ENCODE results near the gene SLC6A11. TPM values are rescaled to one million over a fixed set of nuclear protein-coding genes. Genes with fewer than 3 reads are reported as not detected.

SLC6A11 gene
- total and polyA plus RNA-seq, 2 of the 8 experiments (the other 6 are each of a cell fraction or from before 2014, with no cell fraction given): 0.78 to 1.5 TPM

DNA sequence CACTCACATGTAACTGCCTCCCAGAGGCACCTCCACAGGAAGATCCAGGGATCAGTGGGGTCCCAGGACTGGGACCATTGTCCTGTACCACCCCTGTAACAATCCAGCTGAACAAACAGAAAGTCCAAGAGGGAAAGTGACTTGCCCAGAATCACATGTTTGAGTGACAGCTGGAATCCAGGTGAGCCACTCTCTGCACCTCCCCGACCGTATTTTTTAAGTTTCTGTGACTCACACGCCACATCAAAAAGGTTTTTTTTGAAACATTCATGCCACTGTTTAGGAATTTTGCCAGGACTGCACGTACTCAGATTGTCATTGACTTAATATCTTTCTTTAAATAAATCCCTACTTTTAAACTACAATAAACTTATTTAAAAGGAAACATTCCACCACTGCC is 166.8 kb downstream of the SLC6A11 start:
- H3K79me2 ChIP-seq (ENCODE audit: control insufficient read depth in 1 of 2, insufficient read depth in 2 of 2, low read length in 2 of 2): no peaks in the 10 kb centered on the region
- H3K4me2 ChIP-seq (ENCODE audit: insufficient read depth in 1 of 2, low read depth in 2 of 2, low read length in 2 of 2): no peak overlapping the region
- no peak overlapping the region for H3K56ac ChIP-seq (replicated peaks; ENCODE audit: insufficient read length, low read depth, low read length)
- H2AK5ac ChIP-seq (ENCODE audit: low read depth, low read length): no peak overlapping the region
- no peaks in the 10 kb centered on the region for H3K9me3 ChIP-seq (ENCODE audit: insufficient read depth in 2 of 2, low read depth in 1 of 2, low read length in 1 of 2)
- no peak overlapping the region for H3K27ac ChIP-seq (ENCODE audit: low read depth, low read length)
- FAIRE-seq (no peak), DNase-seq (ENCODE audit: low read depth in 1 of 2, low spot score in 2 of 2) (no peak)
- H3K9ac ChIP-seq (replicated peaks in 1 of 4; ENCODE audit: extremely low read depth in 1 of 4, low read depth in 3 of 4, low read length in 3 of 4): no peak overlapping the region
- POLR2A ChIA-PET (ENCODE audit: partially characterized antibody): no interaction called here
- no peak overlapping the region for H4K91ac ChIP-seq (replicated peaks; ENCODE audit: insufficient read length, low read length)
- peaks cover 3 to 8% (median 6%) of the 10 kb centered on the region in 4 experiments for H3K4me1 ChIP-seq (replicated peaks in 1 of 4; ENCODE audit: control insufficient read depth in 3 of 4, insufficient read depth in 4 of 4, low read length in 3 of 4)
- H2BK5ac ChIP-seq (ENCODE audit: low read depth, low read length): no peak overlapping the region
- H2AFZ ChIP-seq (ENCODE audit: low read length): no peak overlapping the region
- H3K4ac ChIP-seq (replicated peaks; ENCODE audit: insufficient read length, low read depth, low read length): no peak overlapping the region
- H3K27me3 ChIP-seq (replicated peaks in 1 of 4; ENCODE audit: control insufficient read depth in 3 of 4, extremely low read depth in 1 of 4, insufficient read depth in 3 of 4, low read length in 3 of 4): no peaks in the 10 kb centered on the region; a peak in 1 of 7 replicates
- H3K14ac ChIP-seq (ENCODE audit: insufficient read length): no peak overlapping the region
- H3K79me1 ChIP-seq (ENCODE audit: low read depth, low read length): no peaks in the 10 kb centered on the region
- no peaks in the 10 kb centered on the region for H3K36me3 ChIP-seq (ENCODE audit: control insufficient read depth in 2 of 4, insufficient read depth in 4 of 4, low read length in 3 of 4)
- H4K20me1 ChIP-seq (replicated peaks in 1 of 2; ENCODE audit: control insufficient read depth in 1 of 2, insufficient read depth in 2 of 2, low read length in 2 of 2): no peaks in the 10 kb centered on the region
- no peak overlapping the region for H3K18ac ChIP-seq (ENCODE audit: extremely low read depth, low read length)
- no peak overlapping the region for H4K8ac ChIP-seq (ENCODE audit: extremely low read depth, insufficient read depth, low read length)
- H2BK120ac ChIP-seq (replicated peaks; ENCODE audit: low read depth, low read length): no peak overlapping the region
- H4K5ac ChIP-seq (ENCODE audit: insufficient read length, low read depth, low read length): no peak overlapping the region
- no peaks in the 10 kb centered on the region for H3K23me2 ChIP-seq (ENCODE audit: low read depth, low read length)
- WGBS, 2 experiments (ENCODE audit: extremely low coverage in 1 of 2, insufficient coverage in 1 of 2, insufficient read length in 1 of 2, insufficient replicate concordance in 2 of 2, low coverage in 1 of 2, low lambda C conversion rate in 2 of 2, missing lambda C conversion rate in 1 of 2): 84% methylated on average over 4 of the region's 4 CpGs; no CpG with 5 or more reads in 1 of the 2 experiments
- H3K23ac ChIP-seq (ENCODE audit: insufficient read length): no peak overlapping the region
- no peak overlapping the region for H2BK15ac ChIP-seq (ENCODE audit: low read length)
- no peak overlapping the region for H3K4me3 ChIP-seq (ENCODE audit: extremely low read depth in 1 of 4, insufficient read depth in 2 of 4, low read depth in 3 of 4, low read length in 4 of 4)
- H2BK20ac ChIP-seq (ENCODE audit: low read length): no peak overlapping the region
- CTCF ChIA-PET (ENCODE audit: partially characterized antibody): interaction anchor here (0.7 to 13.3 kb wide), 29 partner anchors 8 to 587 kb away, joined by 3 to 207 read pairs (median 5); no protein-coding TSS in a partner anchor
- no peak overlapping the region for H2BK12ac ChIP-seq (ENCODE audit: low read depth, low read length)
- no peak for TF ChIP-seq RBBP5 (IDR thresholded peaks at IDR 0.05; ENCODE audit: borderline replicate concordance, low read depth, low read length)
- no peak for TF ChIP-seq TCF12 (IDR thresholded peaks at IDR 0.05; ENCODE audit: low read depth, low read length)
- TF ChIP-seq HDAC6 (IDR thresholded peaks at IDR 0.05; ENCODE audit: low read depth, low read length): no peak
- TF ChIP-seq, protein P1, sequence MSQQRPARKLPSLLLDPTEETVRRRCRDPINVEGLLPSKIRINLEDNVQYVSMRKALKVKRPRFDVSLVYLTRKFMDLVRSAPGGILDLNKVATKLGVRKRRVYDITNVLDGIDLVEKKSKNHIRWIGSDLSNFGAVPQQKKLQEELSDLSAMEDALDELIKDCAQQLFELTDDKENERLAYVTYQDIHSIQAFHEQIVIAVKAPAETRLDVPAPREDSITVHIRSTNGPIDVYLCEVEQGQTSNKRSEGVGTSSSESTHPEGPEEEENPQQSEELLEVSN (IDR thresholded peaks at IDR 0.05): no peak
- TF ChIP-seq SP2 (IDR thresholded peaks at IDR 0.05; ENCODE audit: low read length): no peak
- no peak for TF ChIP-seq CTBP2 (IDR thresholded peaks at IDR 0.05; ENCODE audit: borderline replicate concordance, insufficient read depth, insufficient read length, low read length)
- TF ChIP-seq SRF (IDR thresholded peaks at IDR 0.05; ENCODE audit: low read depth, low read length): no peak
- TF ChIP-seq NANOG (IDR thresholded peaks at IDR 0.05; ENCODE audit: insufficient read depth, low read depth, low read length, poor library complexity, severe bottlenecking): no peak
- TF ChIP-seq ASH2L (IDR thresholded peaks at IDR 0.05; ENCODE audit: low read length): no peak
- TF ChIP-seq KDM5A (IDR thresholded peaks at IDR 0.05; ENCODE audit: low read length): no peak
- no peak for TF ChIP-seq BRCA1 (IDR thresholded peaks at IDR 0.05; ENCODE audit: low read depth, low read length)
- TF ChIP-seq SIN3A (conservative IDR thresholded peaks at IDR 0.05 in 1 of 2, IDR thresholded peaks at IDR 0.05 in 1 of 2; ENCODE audit: low read depth in 1 of 2, low read length in 2 of 2): no peak
- TF ChIP-seq, protein P2, sequence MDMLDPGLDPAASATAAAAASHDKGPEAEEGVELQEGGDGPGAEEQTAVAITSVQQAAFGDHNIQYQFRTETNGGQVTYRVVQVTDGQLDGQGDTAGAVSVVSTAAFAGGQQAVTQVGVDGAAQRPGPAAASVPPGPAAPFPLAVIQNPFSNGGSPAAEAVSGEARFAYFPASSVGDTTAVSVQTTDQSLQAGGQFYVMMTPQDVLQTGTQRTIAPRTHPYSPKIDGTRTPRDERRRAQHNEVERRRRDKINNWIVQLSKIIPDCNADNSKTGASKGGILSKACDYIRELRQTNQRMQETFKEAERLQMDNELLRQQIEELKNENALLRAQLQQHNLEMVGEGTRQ (IDR thresholded peaks at IDR 0.05; ENCODE audit: low read length): no peak

Measured in H1 (cell line).